ENCODE data around the gene RYR1.

GRCh38 chr19:38425222-38425809 is 8.2 kb upstream of the RYR1 start:
- no peak for TF ChIP-seq EZH2 (IDR thresholded peaks at IDR 0.05; ENCODE audit: borderline replicate concordance, insufficient read depth, low read depth, low read length, poor library complexity, severe bottlenecking)
- TF ChIP-seq, protein P1, sequence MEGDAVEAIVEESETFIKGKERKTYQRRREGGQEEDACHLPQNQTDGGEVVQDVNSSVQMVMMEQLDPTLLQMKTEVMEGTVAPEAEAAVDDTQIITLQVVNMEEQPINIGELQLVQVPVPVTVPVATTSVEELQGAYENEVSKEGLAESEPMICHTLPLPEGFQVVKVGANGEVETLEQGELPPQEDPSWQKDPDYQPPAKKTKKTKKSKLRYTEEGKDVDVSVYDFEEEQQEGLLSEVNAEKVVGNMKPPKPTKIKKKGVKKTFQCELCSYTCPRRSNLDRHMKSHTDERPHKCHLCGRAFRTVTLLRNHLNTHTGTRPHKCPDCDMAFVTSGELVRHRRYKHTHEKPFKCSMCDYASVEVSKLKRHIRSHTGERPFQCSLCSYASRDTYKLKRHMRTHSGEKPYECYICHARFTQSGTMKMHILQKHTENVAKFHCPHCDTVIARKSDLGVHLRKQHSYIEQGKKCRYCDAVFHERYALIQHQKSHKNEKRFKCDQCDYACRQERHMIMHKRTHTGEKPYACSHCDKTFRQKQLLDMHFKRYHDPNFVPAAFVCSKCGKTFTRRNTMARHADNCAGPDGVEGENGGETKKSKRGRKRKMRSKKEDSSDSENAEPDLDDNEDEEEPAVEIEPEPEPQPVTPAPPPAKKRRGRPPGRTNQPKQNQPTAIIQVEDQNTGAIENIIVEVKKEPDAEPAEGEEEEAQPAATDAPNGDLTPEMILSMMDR (IDR thresholded peaks at IDR 0.05) = no peak

All from B cell (primary cell).